NCI-H345 (cell line): ENCODE data around the gene TTC7B.

Experiments
- DNase-seq: peaks from one replicate; lab custom pipeline; 2025; lab: John Stamatoyannopoulos, UW

TTC7B gene

GRCh38 chr14:90645842-90646443 is 170.3 kb downstream of the TTC7B start:
- no peak for DNase-seq

- no peak for DNase-seq
These were observed 171.3 kb downstream of the TTC7B start for GRCh38 chr14:90644882-90645281.

- DNase-seq = no peak
These were observed 172.1 kb downstream of the TTC7B start for GRCh38 chr14:90643982-90644670.

GRCh38 chr14:90642244-90642717 is 173.9 kb downstream of the TTC7B start:
- no peak for DNase-seq

- no peak for DNase-seq
These were observed 174.5 kb downstream of the TTC7B start for GRCh38 chr14:90641615-90642243.

GRCh38 chr14:90641168-90641567 is 175.1 kb downstream of the TTC7B start:
- DNase-seq = no peak

GRCh38 chr14:90639641-90640040 is 176.6 kb downstream of the TTC7B start:
- DNase-seq = no peak

- DNase-seq = no peak
These were observed 183.4 kb downstream of the TTC7B start for GRCh38 chr14:90632871-90633270.

GRCh38 chr14:90632451-90632850 is 183.8 kb downstream of the TTC7B start:
- no peak for DNase-seq

- DNase-seq = no peak
These were observed 185.9 kb downstream of the TTC7B start for GRCh38 chr14:90630171-90630806.

GRCh38 chr14:90629471-90629870 is 186.8 kb downstream of the TTC7B start:
- DNase-seq = no peak

GRCh38 chr14:90628825-90629224 is 187.4 kb downstream of the TTC7B start:
- no peak for DNase-seq

- no peak for DNase-seq
These were observed 188.8 kb downstream of the TTC7B start for GRCh38 chr14:90627478-90627877.

- DNase-seq = no peak
These were observed 189.7 kb downstream of the TTC7B start for GRCh38 chr14:90626550-90626949.

- DNase-seq = no peak
These were observed 190.8 kb downstream of the TTC7B start for GRCh38 chr14:90625445-90625844.

GRCh38 chr14:90624732-90625400 is 191.4 kb downstream of the TTC7B start:
- no peak for DNase-seq

GRCh38 chr14:90624227-90624626 is 192.0 kb downstream of the TTC7B start:
- DNase-seq = no peak

- no peak for DNase-seq
These were observed 195.0 kb downstream of the TTC7B start for GRCh38 chr14:90621201-90621600.

GRCh38 chr14:90620568-90621077 is 195.6 kb downstream of the TTC7B start:
- peak; percentile 91 for DNase-seq

- no peak for DNase-seq
These were observed 196.3 kb downstream of the TTC7B start for GRCh38 chr14:90619911-90620310.

- DNase-seq = no peak
These were observed 198.3 kb downstream of the TTC7B start for GRCh38 chr14:90617961-90618360.

GRCh38 chr14:90616881-90617280 is 199.3 kb downstream of the TTC7B start:
- DNase-seq = no peak
